Mucosa of rectum (tissue), 2 donors: Measurements from ENCODE around the gene UBASH3A.

ENCODE experiments used
- H3K27ac ChIP-seq, 2 donors: one replicate each; pipeline ENCODE4 v1.7.0; 2013; ENCODE audit warnings: inconsistent platforms in 2 of 2, low read depth in 2 of 2, low read length in 2 of 2
- H3K27me3 ChIP-seq, 2 donors: one replicate each; pipeline ENCODE4 v1.7.0; 2013; ENCODE audit warnings: low read length in 2 of 2; ENCODE audit not compliant: control insufficient read depth in 2 of 2, insufficient read depth in 2 of 2
- H3K36me3 ChIP-seq, 2 donors: one replicate each; pipeline ENCODE4 v1.7.0; 2013; ENCODE audit warnings: low read length in 2 of 2; ENCODE audit not compliant: control insufficient read depth in 2 of 2, insufficient read depth in 2 of 2
- H3K4me1 ChIP-seq, 2 donors: one replicate each; pipeline ENCODE4 v1.7.0; 2013; ENCODE audit warnings: low read length in 2 of 2, mild to moderate bottlenecking in 1 of 2; ENCODE audit not compliant: control insufficient read depth in 2 of 2, insufficient read depth in 2 of 2
- H3K4me3 ChIP-seq, 2 donors: one replicate each; pipeline ENCODE4 v1.7.0; 2013; ENCODE audit warnings: low read length in 2 of 2
- H3K9ac ChIP-seq, 2 donors: one replicate each; pipeline ENCODE4 v1.7.0; 2013; ENCODE audit warnings: low read length in 2 of 2, low read depth in 1 of 2, mild to moderate bottlenecking in 1 of 2
- H3K9me3 ChIP-seq, 2 donors: one replicate each; pipeline ENCODE4 v1.7.0; 2013; ENCODE audit warnings: low read length in 2 of 2; ENCODE audit not compliant: control insufficient read depth in 2 of 2
- donor health status: healthy.
- donor health status: Normal muscosa, but diverticular disease.

UBASH3A gene

DNA sequence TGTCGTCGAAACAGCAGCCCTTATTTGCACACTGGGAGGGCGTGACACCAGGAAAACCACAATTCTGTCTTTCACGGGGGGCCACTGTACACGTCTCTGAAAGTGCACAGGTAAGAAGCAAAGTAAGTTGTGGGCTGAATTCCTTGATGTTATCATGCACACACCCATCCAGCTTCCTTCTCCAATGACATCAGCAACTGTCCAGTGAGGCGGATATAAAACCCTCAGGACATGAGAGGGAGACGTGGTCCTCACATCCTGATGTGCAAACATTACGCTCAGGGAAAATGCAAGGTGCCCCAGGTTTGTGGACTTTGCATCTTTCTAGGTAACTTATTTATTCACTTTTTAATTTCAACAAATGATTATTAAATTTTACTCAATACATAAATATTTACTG is 40.4 kb upstream of the UBASH3A start:
- H3K27me3 ChIP-seq: no peaks in the 10 kb centered on the region
- peaks cover 11 to 22% of the 10 kb centered on the region in 2 donors for H3K4me1 ChIP-seq
- peaks cover 0 to 3% of the 10 kb centered on the region in 2 donors for H3K9me3 ChIP-seq
- H3K4me3 ChIP-seq: no peak overlapping the region
- no peaks in the 10 kb centered on the region for H3K36me3 ChIP-seq
- H3K27ac ChIP-seq: no peak overlapping the region
- H3K9ac ChIP-seq: no peak overlapping the region

DNA sequence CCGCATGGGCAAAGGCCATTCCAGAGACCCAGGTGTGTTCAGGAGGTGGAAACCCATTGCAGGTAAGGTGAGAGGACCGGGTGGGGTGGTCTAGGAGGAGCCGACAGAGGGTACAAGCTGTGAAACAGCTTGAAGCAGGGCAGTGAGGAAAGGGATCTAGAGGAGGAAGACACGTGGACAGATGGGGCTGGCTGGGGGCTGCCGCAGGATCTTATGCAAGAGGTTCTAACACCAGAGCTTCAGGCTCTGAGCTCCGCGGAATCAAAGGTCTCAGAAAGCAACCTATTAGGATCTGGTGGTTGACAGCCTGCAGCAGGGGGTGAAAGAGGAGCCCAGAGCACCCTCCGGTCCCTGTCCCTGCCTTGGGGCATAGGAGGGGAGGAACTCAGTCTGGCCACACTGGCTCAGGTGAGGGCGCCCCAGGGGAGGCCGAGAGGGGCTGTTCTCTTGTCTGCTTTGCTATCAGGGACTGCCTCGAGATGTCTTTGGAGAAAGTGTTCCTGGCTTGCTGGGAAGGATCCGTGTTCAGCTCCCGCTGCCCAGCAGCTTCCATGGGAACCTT is 39.3 kb upstream of the UBASH3A start:
- Histone ChIP-seq H3K4me3 (no peak overlapping the region), H3K27ac (no peak overlapping the region)

DNA sequence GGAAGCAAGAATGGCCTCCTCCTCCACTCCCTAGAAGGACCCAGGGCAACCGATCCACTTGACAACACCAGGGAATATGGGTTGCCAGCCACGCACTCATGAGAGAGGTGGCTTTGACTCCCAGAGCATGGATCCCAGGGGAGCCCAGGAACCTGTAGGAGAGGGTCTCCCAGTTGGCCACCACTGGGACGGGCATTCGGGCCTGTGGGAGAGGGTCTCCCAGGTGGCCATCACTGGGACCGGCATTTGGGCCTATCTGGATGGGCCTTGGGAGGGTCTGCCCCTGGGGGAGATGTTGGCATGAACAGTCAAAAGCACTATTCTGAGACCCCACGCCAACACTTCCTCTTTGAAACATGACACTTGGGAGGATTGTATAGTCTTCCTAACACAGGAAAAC is 37.9 kb upstream of the UBASH3A start:
- H3K36me3 ChIP-seq: no peaks in the 10 kb centered on the region
- peak overlapping the region in 1 of 2 donors; percentile 80 for H3K27ac ChIP-seq
- peak overlapping the region in 1 of 2 donors; percentile 29 for H3K4me3 ChIP-seq
- H3K9me3 ChIP-seq: no peaks in the 10 kb centered on the region
- peak overlapping the region in 1 of 2 donors; percentile 56 for H3K9ac ChIP-seq
- no peaks in the 10 kb centered on the region for H3K27me3 ChIP-seq
- peaks cover 11 to 33% of the 10 kb centered on the region in 2 donors for H3K4me1 ChIP-seq

More for the DNA sequence above, 39.3 kb upstream of the UBASH3A start:
- Histone ChIP-seq H3K4me1 (peaks cover 11 to 22% of the 10 kb centered on the region in 2 donors), H3K9ac (no peak overlapping the region), H3K36me3 (no peaks in the 10 kb centered on the region), H3K9me3 (peaks cover 0 to 3% of the 10 kb centered on the region in 2 donors), H3K27me3 (no peaks in the 10 kb centered on the region)

DNA sequence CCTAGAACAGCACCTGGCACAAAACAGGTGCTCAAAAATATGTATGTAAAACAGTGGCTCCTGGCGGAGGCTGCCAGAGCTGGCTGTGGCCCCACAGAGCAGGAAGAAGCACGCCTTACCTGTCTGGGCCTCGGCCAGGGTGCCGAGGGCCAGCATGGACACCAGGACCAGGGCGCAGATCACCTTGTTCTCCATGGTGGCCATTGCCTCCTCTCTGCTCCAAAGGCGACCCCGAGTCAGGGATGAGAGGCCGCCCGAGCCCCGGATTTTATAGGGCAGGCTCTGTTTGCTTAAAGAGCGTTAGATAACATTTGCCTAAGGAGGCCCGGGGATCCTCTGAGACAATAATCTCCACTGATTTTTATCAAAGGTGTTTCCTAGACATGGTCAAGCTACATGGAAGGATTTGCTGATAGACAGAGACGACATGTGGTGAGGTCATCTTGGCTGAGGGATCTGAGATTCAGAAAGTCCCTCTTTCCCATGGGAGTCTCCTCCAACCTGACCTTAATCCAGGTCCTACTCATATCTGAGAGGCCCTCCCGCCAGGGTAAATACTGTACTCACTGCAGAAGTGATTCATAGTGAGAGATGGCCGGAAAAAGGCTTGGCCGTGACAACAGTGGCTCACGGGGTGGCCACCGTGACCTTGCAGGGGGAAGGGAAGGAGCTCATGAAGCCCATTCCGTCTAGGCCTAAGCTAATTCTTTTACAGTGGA is 37.3 kb upstream of the UBASH3A start, which contains the start of gene TFF1:
Gene TFF1 (minus strand): TSS at position 244 of the 719 bp plus-strand sequence. CDS start 40 bp downstream, at position 204.
- Histone ChIP-seq H3K27me3 (no peaks in the 10 kb centered on the region), H3K4me1 (peaks cover 11 to 39% of the 10 kb centered on the region in 2 donors), H3K36me3 (no peaks in the 10 kb centered on the region), H3K9ac (peak within 1 kb of the TSS in 1 of 2 donors; percentile 56), H3K9me3 (no peaks in the 10 kb centered on the region), H3K4me3 (peak within 1 kb of the TSS in 1 of 2 donors; percentile 29), H3K27ac (peak within 1 kb of the TSS; percentile 58 to 80)

DNA sequence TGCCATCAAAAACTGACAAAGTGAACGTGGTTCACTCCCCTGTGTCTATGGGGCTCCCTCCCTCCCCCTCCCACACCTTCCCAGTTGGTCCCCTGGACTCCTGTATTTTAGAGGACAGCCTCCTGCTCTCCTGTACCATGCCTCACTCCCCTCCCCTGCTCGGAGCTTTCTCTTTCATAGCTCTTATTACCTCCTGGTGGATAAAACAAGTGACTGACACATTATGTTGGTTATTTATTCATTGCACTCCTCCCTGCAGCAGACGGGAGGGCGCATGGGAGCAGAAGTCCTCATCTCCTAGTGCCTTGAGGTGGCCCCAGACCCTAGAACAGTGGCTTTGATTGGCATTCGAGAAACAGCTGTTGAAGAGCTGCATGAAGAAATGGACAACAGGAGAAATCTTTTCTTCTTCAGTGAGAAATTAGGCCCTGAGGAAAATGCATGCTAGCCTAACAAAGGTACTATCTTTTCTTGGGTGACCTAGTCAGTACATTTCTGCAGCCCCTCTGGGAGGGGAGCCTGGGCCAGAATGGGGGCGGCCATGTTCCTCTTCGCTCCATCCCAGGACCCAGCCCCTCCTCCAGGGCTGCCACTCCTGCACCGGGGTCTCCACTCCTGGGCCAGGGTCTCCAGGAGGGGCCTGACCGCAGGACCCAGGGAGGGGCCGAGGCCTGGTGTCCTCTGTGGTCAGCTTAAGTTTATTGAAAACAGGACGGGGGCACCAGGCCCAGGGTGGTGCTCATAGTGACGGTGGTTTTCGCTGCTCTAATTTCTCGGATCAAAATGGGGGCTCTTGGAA is 36.1 kb upstream of the UBASH3A start:
- Histone ChIP-seq H3K4me1 (peaks cover 11 to 40% of the 10 kb centered on the region in 2 donors), H3K4me3 (no peak overlapping the region), H3K9me3 (no peaks in the 10 kb centered on the region), H3K27ac (peak overlapping the region in 1 of 2 donors; percentile 80), H3K36me3 (no peaks in the 10 kb centered on the region), H3K27me3 (no peaks in the 10 kb centered on the region), H3K9ac (peak overlapping the region in 1 of 2 donors; percentile 56)

DNA sequence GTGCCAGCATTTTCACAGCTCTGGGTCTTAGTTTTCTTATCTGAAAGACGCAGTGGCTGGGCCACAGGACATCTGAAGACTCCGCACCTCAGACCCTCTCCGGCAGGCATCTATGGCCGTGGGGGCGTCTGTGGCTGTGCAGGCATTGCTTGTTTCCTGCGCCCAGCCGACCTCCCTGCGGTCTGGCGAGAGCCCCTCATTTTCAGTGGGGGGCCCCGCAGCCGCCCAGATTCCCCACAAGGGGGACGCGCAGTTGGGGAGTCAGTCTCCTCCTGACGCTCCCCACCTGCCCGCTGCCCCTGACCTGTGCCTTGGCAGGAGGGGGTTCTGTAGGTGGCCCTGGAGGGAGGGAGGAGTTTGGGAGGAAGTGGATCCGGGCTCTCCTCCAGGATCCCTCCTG is 33.9 kb upstream of the UBASH3A start:
- Histone ChIP-seq H3K9ac (peak overlapping the region in 1 of 2 donors; percentile 29), H3K9me3 (no peaks in the 10 kb centered on the region), H3K27ac (peak overlapping the region in 1 of 2 donors; percentile 66), H3K4me1 (peaks cover 15 to 40% of the 10 kb centered on the region in 2 donors), H3K36me3 (no peaks in the 10 kb centered on the region), H3K27me3 (no peaks in the 10 kb centered on the region), H3K4me3 (no peak overlapping the region)

DNA sequence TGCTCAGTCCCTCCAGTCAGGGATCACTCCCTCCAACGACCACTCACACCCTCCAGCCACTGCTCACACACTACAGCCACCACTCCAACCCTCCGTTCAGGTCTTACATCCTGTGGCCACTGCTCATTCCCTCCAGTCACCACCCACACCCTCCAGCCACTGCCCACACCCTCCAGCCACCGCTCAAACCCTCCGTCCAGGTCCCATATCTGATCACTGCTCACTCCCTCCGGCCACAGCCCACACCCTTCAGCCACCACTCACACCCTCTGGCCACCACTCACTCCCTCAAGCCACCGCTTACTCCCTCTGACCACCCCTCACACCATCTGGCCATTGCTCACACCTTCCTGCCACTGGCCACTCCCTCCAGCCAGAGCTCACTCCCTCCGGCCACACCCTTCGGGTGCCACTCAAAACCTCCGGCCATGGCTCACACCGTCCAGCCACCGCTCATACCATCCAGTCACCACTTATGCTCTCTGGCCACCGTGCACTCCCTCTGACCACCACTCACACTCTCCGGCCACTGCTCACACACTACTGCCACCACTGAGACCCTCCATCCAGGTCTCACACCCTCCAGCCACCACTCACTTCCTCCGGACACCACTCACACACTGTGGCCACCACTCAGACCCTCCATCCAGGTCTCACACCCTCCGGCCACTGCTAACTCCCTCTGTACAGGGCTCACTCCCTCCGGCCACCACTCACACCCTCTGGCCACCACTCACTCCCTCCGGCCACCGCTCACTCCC is 32.6 kb upstream of the UBASH3A start:
- no peaks in the 10 kb centered on the region for H3K9me3 ChIP-seq
- no peaks in the 10 kb centered on the region for H3K27me3 ChIP-seq
- no peaks in the 10 kb centered on the region for H3K36me3 ChIP-seq
- peaks cover 24 to 42% of the 10 kb centered on the region in 2 donors for H3K4me1 ChIP-seq
- peak overlapping the region in 1 of 2 donors; percentile 45 for H3K9ac ChIP-seq
- no peak overlapping the region for H3K4me3 ChIP-seq
- peak overlapping the region in 1 of 2 donors; percentile 66 for H3K27ac ChIP-seq

DNA sequence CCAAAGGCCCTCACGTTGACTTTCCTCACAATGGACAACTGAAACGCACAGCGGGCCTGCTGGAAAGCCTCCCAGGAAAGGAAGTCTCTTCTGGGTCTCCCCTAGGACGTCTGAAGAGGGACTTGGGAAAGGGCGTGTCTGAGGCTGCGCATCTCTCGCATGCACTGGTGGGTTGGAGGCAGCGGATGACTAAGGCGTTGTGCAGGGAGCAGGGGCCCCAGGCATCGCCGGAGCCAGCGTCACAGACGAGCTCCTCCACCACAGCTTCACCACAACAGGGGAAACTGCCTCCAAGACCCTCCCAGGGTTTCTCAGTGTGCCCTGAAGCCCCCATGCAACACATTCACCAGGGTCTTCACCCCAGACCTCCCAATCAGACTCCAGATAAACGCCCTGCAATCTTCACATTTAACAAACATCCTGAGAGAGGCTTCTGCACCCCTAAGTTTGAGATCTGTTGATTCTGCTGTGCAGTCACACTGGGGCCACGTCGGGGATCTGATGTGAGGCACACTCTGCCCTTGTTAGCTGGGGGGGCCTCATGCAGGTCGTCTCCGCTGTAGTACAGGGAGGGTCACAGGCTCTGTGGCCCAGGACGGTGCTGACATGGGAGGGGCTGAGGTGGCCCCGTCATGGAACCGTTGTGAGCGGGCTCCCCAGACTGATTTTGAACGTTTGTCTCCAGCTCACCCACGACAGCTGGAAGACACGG is 30.4 kb upstream of the UBASH3A start:
- H3K4me1 ChIP-seq: peaks cover 20 to 37% of the 10 kb centered on the region in 2 donors
- no peaks in the 10 kb centered on the region for H3K9me3 ChIP-seq
- no peak overlapping the region for H3K27ac ChIP-seq
- no peaks in the 10 kb centered on the region for H3K36me3 ChIP-seq
- H3K9ac ChIP-seq: no peak overlapping the region
- no peak overlapping the region for H3K4me3 ChIP-seq
- H3K27me3 ChIP-seq: peaks cover 0 to 3% of the 10 kb centered on the region in 2 donors

DNA sequence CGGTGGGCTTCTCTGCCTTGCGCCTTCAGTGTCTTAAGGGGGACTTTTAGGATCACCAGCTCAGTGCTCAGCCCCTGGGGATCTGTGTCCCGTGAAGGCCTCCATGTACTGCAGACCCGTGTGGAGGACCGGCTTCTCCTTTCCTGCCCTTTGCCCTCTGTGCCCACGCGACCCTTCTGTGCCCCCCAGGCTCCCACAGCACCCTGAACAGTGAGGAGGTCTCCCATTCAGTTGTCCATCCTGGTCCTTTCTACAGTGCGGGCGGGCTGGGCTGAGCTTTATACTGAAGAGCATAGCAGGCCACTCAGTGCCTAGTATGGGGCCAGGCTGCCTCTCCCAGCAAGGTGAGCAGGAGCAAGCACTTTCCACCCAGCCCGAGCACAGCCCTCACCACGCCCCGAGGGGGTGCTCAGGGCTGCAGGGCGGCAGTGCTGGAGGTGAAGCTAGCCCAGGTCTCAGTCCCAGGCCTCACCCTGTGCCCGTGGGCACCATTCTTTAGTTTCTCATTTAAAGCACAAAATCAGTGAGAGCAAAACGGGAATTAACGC is 29.7 kb upstream of the UBASH3A start:
- Histone ChIP-seq H3K4me3 (no peak overlapping the region), H3K9ac (no peak overlapping the region), H3K36me3 (no peaks in the 10 kb centered on the region), H3K9me3 (no peaks in the 10 kb centered on the region), H3K4me1 (peaks cover 20 to 37% of the 10 kb centered on the region in 2 donors), H3K27ac (peak overlapping the region in 1 of 2 donors; percentile 13), H3K27me3 (peaks cover 0 to 3% of the 10 kb centered on the region in 2 donors)
